WTC11 (cell line): ENCODE data around the gene GCK. TPM values are rescaled to one million over a fixed set of nuclear protein-coding genes. Genes with fewer than 3 reads are reported as not detected.

Source experiments
- ATAC-seq: fragments of 200-7000 bp; cut with Tn5 transposase; 2 replicates; pipeline ENCODE4 v1.10.0; 2021; ENCODE audit warnings: mild to moderate bottlenecking, moderate library complexity
- CTCF ChIA-PET: fragments of 300-600 bp; sonication (Branson Sonifier 250); formaldehyde crosslinking; loops from one replicate; lab custom pipeline; 2021; ENCODE audit warnings: antibody characterized with exemption; lab: Charles Lee
- POLR2A ChIA-PET: fragments of 350-600 bp; sonication (Branson Sonifier 250); formaldehyde crosslinking; loops from one replicate; lab custom pipeline; 2021; ENCODE audit warnings: antibody characterized with exemption; lab: Charles Lee
- DNase-seq: peaks from one replicate; pipeline ENCODE4 v3.0.0; 2021; ENCODE audit warnings: low spot score
- H3K27ac Mint-ChIP-seq: 2 replicates; pipeline ENCODE4 v1.8.0; 2021; ENCODE audit warnings: mixed read lengths
- H3K27me3 Mint-ChIP-seq: 2 replicates; pipeline ENCODE4 v1.8.0; 2021; ENCODE audit warnings: low read depth, mild to moderate bottlenecking, moderate library complexity, mixed read lengths
- H3K36me3 Mint-ChIP-seq: 2 replicates; pipeline ENCODE4 v1.8.0; 2021; ENCODE audit warnings: mixed read lengths
- H3K4me1 Mint-ChIP-seq: 2 replicates; pipeline ENCODE4 v1.8.0; 2022; ENCODE audit warnings: mixed read lengths
- H3K4me3 Mint-ChIP-seq: 2 replicates; pipeline ENCODE4 v1.8.0; 2021; ENCODE audit warnings: mild to moderate bottlenecking, moderate library complexity, mixed read lengths
- H3K9me3 Mint-ChIP-seq: 2 replicates; pipeline ENCODE4 v1.8.0; 2021; ENCODE audit warnings: mixed read lengths
- ATF2 ChIP-seq: sonication (generic); formaldehyde crosslinking; IDR thresholded peaks from 2 replicates; pipeline ENCODE4 v1.8.1; 2022; ENCODE audit warnings: low read depth, missing genetic modification reagents, borderline replicate concordance
- ATF6 ChIP-seq: sonication (generic); formaldehyde crosslinking; IDR thresholded peaks from 2 replicates; pipeline ENCODE4 v1.8.1; 2023; ENCODE audit warnings: mild to moderate bottlenecking, missing genetic modification reagents
- CREM ChIP-seq: sonication (generic); formaldehyde crosslinking; IDR thresholded peaks from 2 replicates; pipeline ENCODE4 v1.8.1; 2022; ENCODE audit warnings: mild to moderate bottlenecking, missing genetic modification reagents, moderate library complexity
- FOXP4 ChIP-seq: sonication (generic); formaldehyde crosslinking; IDR thresholded peaks from 2 replicates; pipeline ENCODE4 v1.8.0; 2022; ENCODE audit warnings: mild to moderate bottlenecking, missing genetic modification reagents
- GRHL2 ChIP-seq: fragments of 250-450 bp; sonication (Bioruptor Pico); IDR thresholded peaks from 2 replicates; pipeline ENCODE4 v1.8.0; 2022; ENCODE audit warnings: mild to moderate bottlenecking, moderate library complexity; ENCODE audit not compliant: insufficient replicate concordance, severe bottlenecking
- HMGXB4 ChIP-seq: sonication (generic); formaldehyde crosslinking; IDR thresholded peaks from 2 replicates; pipeline ENCODE4 v1.8.1; 2023; ENCODE audit warnings: mild to moderate bottlenecking, moderate library complexity, missing genetic modification reagents
- IRF1 ChIP-seq: sonication (generic); formaldehyde crosslinking; IDR thresholded peaks from 2 replicates; pipeline ENCODE4 v1.8.0; 2023; ENCODE audit warnings: missing genetic modification reagents
- NFYB ChIP-seq: sonication (generic); formaldehyde crosslinking; conservative IDR thresholded peaks from 2 replicates; pipeline ENCODE4 v1.8.0; 2022; ENCODE audit warnings: low read depth, missing genetic modification reagents
- STAT6 ChIP-seq: sonication (generic); formaldehyde crosslinking; conservative IDR thresholded peaks from 2 replicates; pipeline ENCODE4 v1.8.1; 2023; ENCODE audit warnings: mild to moderate bottlenecking, low read depth, missing genetic modification reagents, moderate library complexity
- TEAD4 ChIP-seq: sonication (generic); formaldehyde crosslinking; IDR thresholded peaks from 2 replicates; pipeline ENCODE4 v1.8.0; 2022; ENCODE audit warnings: mild to moderate bottlenecking, missing genetic modification reagents
- USF1 ChIP-seq: sonication (generic); formaldehyde crosslinking; IDR thresholded peaks from 2 replicates; pipeline ENCODE4 v1.8.0; 2022; ENCODE audit warnings: mild to moderate bottlenecking, missing genetic modification reagents
- ZNF219 ChIP-seq: sonication (generic); formaldehyde crosslinking; IDR thresholded peaks from 2 replicates; pipeline ENCODE4 v1.8.0; 2023; ENCODE audit warnings: missing genetic modification reagents, mild to moderate bottlenecking, borderline replicate concordance
- total RNA-seq: library from RNA; stranded (reverse); gene quantifications from 3 replicates; pipeline ENCODE4 v1.2.3, GENCODE V29; 2021
- TF ChIP-seq, protein P1 (sequence below): fragments of 250-450 bp; sonication (Bioruptor Pico); conservative IDR thresholded peaks from 2 replicates; pipeline ENCODE4 v1.9.0; 2021; ENCODE audit warnings: mild to moderate bottlenecking
- TF ChIP-seq, protein P2 (sequence below): sonication (generic); formaldehyde crosslinking; IDR thresholded peaks from 2 replicates; pipeline ENCODE4 v1.8.1; 2023; ENCODE audit warnings: mild to moderate bottlenecking, missing genetic modification reagents, moderate library complexity
- TF ChIP-seq, protein P3 (sequence below): sonication (generic); formaldehyde crosslinking; IDR thresholded peaks from 2 replicates; pipeline ENCODE4 v1.8.0; 2022; ENCODE audit warnings: missing genetic modification reagents

GCK gene
- total RNA-seq, 1 experiment from 2014 or later: 3.3 TPM

DNA sequence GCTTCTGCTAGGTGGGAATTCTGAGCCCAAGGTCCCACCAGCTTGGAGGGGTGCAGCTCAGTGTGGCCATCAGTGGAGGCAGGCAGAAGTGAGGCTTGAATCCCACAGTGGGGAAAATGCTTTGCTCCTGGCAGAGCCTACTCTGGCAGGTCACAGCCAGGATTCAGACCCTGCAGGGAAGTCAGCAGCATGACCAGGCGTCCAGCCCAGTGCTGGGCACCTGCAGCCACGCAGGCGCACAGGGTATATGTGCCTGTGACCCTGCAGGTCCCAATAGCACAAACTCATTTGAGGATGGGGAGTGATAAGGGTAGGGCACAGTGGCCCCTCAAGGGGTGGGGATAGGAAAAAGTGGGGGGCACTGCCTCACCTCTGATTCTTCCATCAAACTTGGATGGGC, 93.5 kb downstream of the GCK start (continued):
- no peak for TF ChIP-seq ATF2 (CRISPR knock-in tag)
- TF ChIP-seq GRHL2 (CRISPR knock-in tag): no peak
- TF ChIP-seq USF1 (CRISPR knock-in tag): no peak
- TF ChIP-seq, protein P1, sequence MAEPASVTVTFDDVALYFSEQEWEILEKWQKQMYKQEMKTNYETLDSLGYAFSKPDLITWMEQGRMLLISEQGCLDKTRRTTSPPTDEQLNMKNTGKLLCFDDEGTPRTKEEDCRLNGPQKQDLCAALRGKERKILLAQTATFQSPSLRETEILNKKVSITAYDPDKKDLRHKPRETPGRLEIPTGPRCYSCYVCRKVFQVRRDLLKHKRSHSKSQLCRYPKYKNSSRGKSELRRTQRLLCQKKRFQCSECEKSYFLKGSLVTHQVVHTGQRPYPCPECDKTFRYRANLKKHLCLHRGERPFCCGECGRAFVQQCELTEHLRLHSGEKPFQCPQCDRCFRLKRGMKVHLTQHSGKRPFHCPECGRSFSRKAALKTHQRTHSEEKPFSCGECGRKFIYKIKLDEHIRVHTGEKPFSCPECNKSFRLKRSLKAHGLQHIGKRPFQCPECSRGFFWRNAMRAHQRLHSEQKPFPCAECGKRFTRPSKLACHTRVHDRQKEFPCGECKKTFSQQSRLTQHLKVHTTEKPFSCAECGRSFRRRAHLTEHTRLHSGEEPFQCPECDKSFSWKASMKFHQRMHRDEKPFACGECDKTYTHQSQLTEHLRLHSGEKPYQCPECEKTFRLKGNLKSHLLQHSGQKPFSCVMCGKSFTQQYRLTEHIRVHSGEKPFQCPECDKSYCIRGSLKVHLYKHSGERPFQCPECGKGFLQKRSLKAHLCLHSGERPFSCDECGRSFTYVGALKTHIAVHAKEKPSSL (CRISPR knock-in tag): no peak
- TF ChIP-seq HMGXB4 (CRISPR knock-in tag): no peak
- no peak for TF ChIP-seq ZNF219 (CRISPR knock-in tag)
- no peak for TF ChIP-seq ATF6 (CRISPR knock-in tag)
- no peak for TF ChIP-seq IRF1 (CRISPR knock-in tag)
- no peak for TF ChIP-seq CREM (CRISPR knock-in tag)

DNA sequence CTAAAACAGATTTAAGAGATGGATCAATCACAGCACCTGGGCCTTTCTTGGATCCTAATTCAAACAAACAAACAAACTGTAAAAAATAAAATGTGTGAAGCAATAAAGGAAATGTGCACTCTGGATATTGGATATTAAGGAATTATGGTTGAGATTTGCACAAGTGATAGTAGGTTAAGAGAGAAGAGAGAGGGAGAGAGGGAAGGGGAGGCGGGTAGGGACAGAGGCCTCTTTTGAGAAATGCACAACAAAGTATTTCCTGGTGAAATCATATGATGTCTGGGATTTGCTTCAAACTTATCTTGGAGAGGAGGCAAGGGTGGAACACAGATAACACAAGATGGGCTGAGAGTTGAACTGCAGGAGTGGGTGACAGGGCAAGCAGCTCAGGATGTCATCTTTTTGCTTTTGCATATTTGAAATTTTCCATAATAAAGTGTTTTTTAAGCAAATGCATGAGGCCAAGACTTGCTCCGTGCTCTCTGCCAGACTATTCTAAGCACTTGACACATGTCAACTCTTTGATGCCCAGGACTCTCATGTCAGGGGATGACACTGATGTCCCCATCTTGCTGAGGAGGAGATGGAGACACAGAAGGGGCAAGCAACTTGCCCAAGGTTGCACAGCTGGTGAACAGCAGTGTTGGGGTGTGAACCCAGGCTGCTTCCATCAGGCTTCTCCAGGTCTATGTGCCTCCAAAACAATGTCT, 94.2 kb downstream of the GCK start:
- Mint-ChIP-seq H3K4me1 (0 out of 2 replicates have a peak, but pooled peaks cover 3% of the 10 kb centered on the region), H3K27ac (no peak overlapping the region), H3K9me3 (no peaks in the 10 kb centered on the region), H3K4me3 (no peak overlapping the region), H3K27me3 (peaks cover 9% of the 10 kb centered on the region), H3K36me3 (no peaks in the 10 kb centered on the region)
- ChIA-PET CTCF (no interaction called here), POLR2A (no interaction called here)
- ATAC-seq (no peak), DNase-seq (no peak)
- TF ChIP-seq FOXP4 (CRISPR knock-in tag): no peak
- TF ChIP-seq TEAD4: no peak
- TF ChIP-seq, protein P2, sequence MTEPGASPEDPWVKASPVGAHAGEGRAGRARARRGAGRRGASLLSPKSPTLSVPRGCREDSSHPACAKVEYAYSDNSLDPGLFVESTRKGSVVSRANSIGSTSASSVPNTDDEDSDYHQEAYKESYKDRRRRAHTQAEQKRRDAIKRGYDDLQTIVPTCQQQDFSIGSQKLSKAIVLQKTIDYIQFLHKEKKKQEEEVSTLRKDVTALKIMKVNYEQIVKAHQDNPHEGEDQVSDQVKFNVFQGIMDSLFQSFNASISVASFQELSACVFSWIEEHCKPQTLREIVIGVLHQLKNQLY (CRISPR knock-in tag): no peak
- TF ChIP-seq, protein P3, sequence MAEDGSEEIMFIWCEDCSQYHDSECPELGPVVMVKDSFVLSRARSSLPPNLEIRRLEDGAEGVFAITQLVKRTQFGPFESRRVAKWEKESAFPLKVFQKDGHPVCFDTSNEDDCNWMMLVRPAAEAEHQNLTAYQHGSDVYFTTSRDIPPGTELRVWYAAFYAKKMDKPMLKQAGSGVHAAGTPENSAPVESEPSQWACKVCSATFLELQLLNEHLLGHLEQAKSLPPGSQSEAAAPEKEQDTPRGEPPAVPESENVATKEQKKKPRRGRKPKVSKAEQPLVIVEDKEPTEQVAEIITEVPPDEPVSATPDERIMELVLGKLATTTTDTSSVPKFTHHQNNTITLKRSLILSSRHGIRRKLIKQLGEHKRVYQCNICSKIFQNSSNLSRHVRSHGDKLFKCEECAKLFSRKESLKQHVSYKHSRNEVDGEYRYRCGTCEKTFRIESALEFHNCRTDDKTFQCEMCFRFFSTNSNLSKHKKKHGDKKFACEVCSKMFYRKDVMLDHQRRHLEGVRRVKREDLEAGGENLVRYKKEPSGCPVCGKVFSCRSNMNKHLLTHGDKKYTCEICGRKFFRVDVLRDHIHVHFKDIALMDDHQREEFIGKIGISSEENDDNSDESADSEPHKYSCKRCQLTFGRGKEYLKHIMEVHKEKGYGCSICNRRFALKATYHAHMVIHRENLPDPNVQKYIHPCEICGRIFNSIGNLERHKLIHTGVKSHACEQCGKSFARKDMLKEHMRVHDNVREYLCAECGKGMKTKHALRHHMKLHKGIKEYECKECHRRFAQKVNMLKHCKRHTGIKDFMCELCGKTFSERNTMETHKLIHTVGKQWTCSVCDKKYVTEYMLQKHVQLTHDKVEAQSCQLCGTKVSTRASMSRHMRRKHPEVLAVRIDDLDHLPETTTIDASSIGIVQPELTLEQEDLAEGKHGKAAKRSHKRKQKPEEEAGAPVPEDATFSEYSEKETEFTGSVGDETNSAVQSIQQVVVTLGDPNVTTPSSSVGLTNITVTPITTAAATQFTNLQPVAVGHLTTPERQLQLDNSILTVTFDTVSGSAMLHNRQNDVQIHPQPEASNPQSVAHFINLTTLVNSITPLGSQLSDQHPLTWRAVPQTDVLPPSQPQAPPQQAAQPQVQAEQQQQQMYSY: no peak
- no peak for TF ChIP-seq NFYB (CRISPR knock-in tag)
- no peak for TF ChIP-seq STAT6
